ENCODE data around the gene THSD7B. TPM values are rescaled to one million over a fixed set of nuclear protein-coding genes. Genes with fewer than 3 reads are reported as not detected.

THSD7B gene
- total and polyA plus RNA-seq, 2 of the 8 experiments (the other 6 are each of a cell fraction or from before 2014, with no cell fraction given): 0.60 to 2.9 TPM

DNA sequence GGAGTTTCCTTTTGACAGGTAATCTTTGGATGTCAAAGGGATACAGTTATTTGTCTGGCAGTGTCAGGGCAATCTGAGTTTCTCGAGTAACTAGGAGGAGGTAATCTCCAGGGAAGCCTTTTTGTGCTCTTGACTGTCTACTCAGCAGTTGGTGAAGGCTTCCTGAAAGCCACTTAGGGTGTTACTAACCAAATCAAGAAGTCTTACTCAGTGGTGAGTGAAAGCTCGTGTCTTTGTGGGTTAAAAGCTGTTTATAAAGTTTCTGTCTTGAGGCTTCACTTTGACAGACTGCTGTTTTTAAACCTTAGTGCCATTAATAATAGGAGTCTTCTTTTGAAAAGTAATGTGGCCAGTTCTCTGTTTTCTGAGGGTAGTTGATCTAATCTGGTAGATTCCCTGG is 1.7 kb downstream of the THSD7B start:
- Histone ChIP-seq H4K8ac (ENCODE audit: extremely low read depth, insufficient read depth, low read length) (no peak overlapping the region), H2BK5ac (ENCODE audit: low read depth, low read length) (no peak overlapping the region), H4K5ac (ENCODE audit: insufficient read length, low read depth, low read length) (no peak overlapping the region), H3K27ac (ENCODE audit: low read depth, low read length) (no peak overlapping the region), H2BK12ac (ENCODE audit: low read depth, low read length) (no peak overlapping the region), H2AFZ (ENCODE audit: low read length) (no peak overlapping the region), H3K79me2 (ENCODE audit: control insufficient read depth in 1 of 2, insufficient read depth in 2 of 2, low read length in 2 of 2) (no peaks in the 10 kb centered on the region), H4K20me1 (replicated peaks in 1 of 2; ENCODE audit: control insufficient read depth in 1 of 2, insufficient read depth in 2 of 2, low read length in 2 of 2) (peaks cover 0 to 2% of the 10 kb centered on the region in 2 experiments), H2BK15ac (ENCODE audit: low read length) (no peak overlapping the region), H3K4me1 (replicated peaks in 1 of 4; ENCODE audit: control insufficient read depth in 3 of 4, insufficient read depth in 4 of 4, low read length in 3 of 4) (peaks cover 0 to 7% (median 4%) of the 10 kb centered on the region in 4 experiments; a peak in 2 of 7 replicates), H3K27me3 (replicated peaks in 1 of 4; ENCODE audit: control insufficient read depth in 3 of 4, extremely low read depth in 1 of 4, insufficient read depth in 3 of 4, low read length in 3 of 4) (peaks cover 14 to 45% (median 42%) of the 10 kb centered on the region in 4 experiments), H3K4me3 (ENCODE audit: extremely low read depth in 1 of 4, insufficient read depth in 2 of 4, low read depth in 3 of 4, low read length in 4 of 4) (peak overlapping the region in 2 of 4 experiments; percentile 10 to 83; a peak in 2 of 8 replicates), H3K4ac (replicated peaks; ENCODE audit: insufficient read length, low read depth, low read length) (no peak overlapping the region), H3K4me2 (ENCODE audit: insufficient read depth in 1 of 2, low read depth in 2 of 2, low read length in 2 of 2) (peak overlapping the region; percentile 84 to 99), H3K56ac (replicated peaks; ENCODE audit: insufficient read length, low read depth, low read length) (no peak overlapping the region), H3K18ac (ENCODE audit: extremely low read depth, low read length) (no peak overlapping the region), H3K14ac (ENCODE audit: insufficient read length) (no peak overlapping the region), H4K91ac (replicated peaks; ENCODE audit: insufficient read length, low read length) (no peak overlapping the region), H3K36me3 (ENCODE audit: control insufficient read depth in 2 of 4, insufficient read depth in 4 of 4, low read length in 3 of 4) (no peaks in the 10 kb centered on the region), H2BK20ac (ENCODE audit: low read length) (no peak overlapping the region), H3K23me2 (ENCODE audit: low read depth, low read length) (peaks cover 18% of the 10 kb centered on the region), H2AK5ac (ENCODE audit: low read depth, low read length) (no peak overlapping the region), H3K9ac (replicated peaks in 1 of 4; ENCODE audit: extremely low read depth in 1 of 4, low read depth in 3 of 4, low read length in 3 of 4) (no peak overlapping the region), H3K79me1 (ENCODE audit: low read depth, low read length) (no peaks in the 10 kb centered on the region), H3K9me3 (ENCODE audit: insufficient read depth in 2 of 2, low read depth in 1 of 2, low read length in 1 of 2) (no peaks in the 10 kb centered on the region), H2BK120ac (replicated peaks; ENCODE audit: low read depth, low read length) (no peak overlapping the region), H3K23ac (ENCODE audit: insufficient read length) (no peak overlapping the region)
- no peak for DNase-seq (ENCODE audit: low read depth in 1 of 2, low spot score in 2 of 2)
- ChIA-PET CTCF (ENCODE audit: partially characterized antibody) (interaction anchor here (0.7 to 1.1 kb wide), 5 partner anchors 10 to 344 kb away, joined by 3 to 4 read pairs (median 3); no protein-coding TSS in a partner anchor), POLR2A (ENCODE audit: partially characterized antibody) (interaction anchor here (1.7 kb wide), 1 partner anchor 23 kb away, joined by 4 read pairs; no protein-coding TSS in a partner anchor)
- FAIRE-seq: no peak
- WGBS, 2 experiments (ENCODE audit: extremely low coverage in 1 of 2, insufficient coverage in 1 of 2, insufficient read length in 1 of 2, insufficient replicate concordance in 2 of 2, low coverage in 1 of 2, low lambda C conversion rate in 2 of 2, missing lambda C conversion rate in 1 of 2): 49% methylated on average over 2 of the region's 2 CpGs; no CpG with 5 or more reads in 1 of the 2 experiments
- TF ChIP-seq TAF1 (IDR thresholded peaks at IDR 0.05; ENCODE audit: low read depth, low read length): no peak
- no peak for TF ChIP-seq KDM5A (IDR thresholded peaks at IDR 0.05; ENCODE audit: low read length)
- no peak for TF ChIP-seq POLR2AphosphoS5 (IDR thresholded peaks at IDR 0.05; ENCODE audit: low read depth, low read length)
- no peak for TF ChIP-seq KDM1A (IDR thresholded peaks at IDR 0.05; ENCODE audit: borderline replicate concordance, low read length)
- no peak for TF ChIP-seq CBX5 (IDR thresholded peaks at IDR 0.05; ENCODE audit: low read depth, low read length)
- no peak for TF ChIP-seq SIN3A (conservative IDR thresholded peaks at IDR 0.05 in 1 of 2, IDR thresholded peaks at IDR 0.05 in 1 of 2; ENCODE audit: low read depth in 1 of 2, low read length in 2 of 2)
- no peak for TF ChIP-seq BRCA1 (IDR thresholded peaks at IDR 0.05; ENCODE audit: low read depth, low read length)
- no peak for TF ChIP-seq NRF1 (IDR thresholded peaks at IDR 0.05; ENCODE audit: low read depth, low read length)
- TF ChIP-seq FOSL1 (IDR thresholded peaks at IDR 0.05; ENCODE audit: insufficient read depth, low read depth, low read length): no peak
- no peak for TF ChIP-seq TBP (IDR thresholded peaks at IDR 0.05; ENCODE audit: low read depth, low read length)
- TF ChIP-seq, protein P1, sequence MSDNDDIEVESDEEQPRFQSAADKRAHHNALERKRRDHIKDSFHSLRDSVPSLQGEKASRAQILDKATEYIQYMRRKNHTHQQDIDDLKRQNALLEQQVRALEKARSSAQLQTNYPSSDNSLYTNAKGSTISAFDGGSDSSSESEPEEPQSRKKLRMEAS (IDR thresholded peaks at IDR 0.05): no peak
- no peak for TF ChIP-seq GTF2F1 (IDR thresholded peaks at IDR 0.05; ENCODE audit: borderline replicate concordance, low read depth, low read length)
- TF ChIP-seq CBX8 (IDR thresholded peaks at IDR 0.05; ENCODE audit: borderline replicate concordance, low read depth, low read length): no peak
- TF ChIP-seq TAF7 (optimal IDR thresholded peaks at IDR 0.05; ENCODE audit: borderline replicate concordance, low read depth, low read length): no peak
- TF ChIP-seq POLR2A (IDR thresholded peaks at IDR 0.05; ENCODE audit: control extremely low read depth in 1 of 2, low read depth in 2 of 2, low read length in 2 of 2): no peak
